Endothelial cell of umbilical vein (primary cell): ENCODE measurements around the gene FAM204A. TPM values are rescaled to one million over a fixed set of nuclear protein-coding genes. Genes with fewer than 3 reads are reported as not detected.

Experiments
- BruUV-seq: library from RNA; stranded (reverse); fragments of 400-500 nt; replicated peaks from 2 replicates; lab custom pipeline; 2021; lab: Mats Ljungman, UMichigan
- CTCF ChIA-PET: fragments of 300-600, 350-600 bp; sonication (Branson Sonifier 250); formaldehyde crosslinking; loops from one replicate; lab custom pipeline; 2021; ENCODE audit warnings: antibody characterized with exemption, inconsistent platforms; lab: Charles Lee
- POLR2A ChIA-PET: fragments of 300-600, 350-600 bp; sonication (Branson Sonifier 250); formaldehyde crosslinking; loops from one replicate; lab custom pipeline; 2021; ENCODE audit warnings: antibody characterized with exemption, inconsistent platforms; lab: Charles Lee
- DNase-seq: peaks from one replicate; pipeline ENCODE4 v3.0.0-alpha.2; 2011; ENCODE audit warnings: low read depth, low spot score
- FAIRE-seq: peaks from 2 replicates; lab custom pipeline; 2011; peaks lifted over from hg19 to GRCh38; lab: Jason Lieb, UNC
- H2AFZ ChIP-seq: 2 replicates; pipeline ENCODE4 v1.6.0; 2012; ENCODE audit warnings: low read depth, low read length, control low read depth, inconsistent platforms
- H3K27ac ChIP-seq: 2 replicates; pipeline ENCODE4 v1.5.1; 2011; ENCODE audit warnings: low read depth, mild to moderate bottlenecking, control low read depth, low read length, moderate library complexity; ENCODE audit not compliant: insufficient read depth
- H3K27me3 ChIP-seq, 2 experiments: 2 replicates each; pipeline versions ENCODE4 v1.6.0 to v1.6.1; 2011; ENCODE audit warnings: low read length in 2 of 2, mixed read lengths in 1 of 2; ENCODE audit not compliant: control insufficient read depth in 2 of 2, insufficient read depth in 2 of 2
- H3K36me3 ChIP-seq, 2 experiments: 2 replicates in 1 of 2; 3 replicates in 1 of 2; pipeline ENCODE4 v1.5.1; 2011; ENCODE audit warnings: low read length in 2 of 2, mild to moderate bottlenecking in 1 of 2, moderate library complexity in 1 of 2; ENCODE audit not compliant: control insufficient read depth in 2 of 2, insufficient read depth in 2 of 2; ENCODE audit errors: extremely low read depth in 1 of 2
- H3K4me1 ChIP-seq: 3 replicates; pipeline ENCODE4 v1.5.1; 2011; ENCODE audit warnings: mild to moderate bottlenecking, low read length; ENCODE audit not compliant: control insufficient read depth, insufficient read depth; ENCODE audit errors: extremely low read depth
- H3K4me2 ChIP-seq: 2 replicates; pipeline ENCODE4 v1.6.1; 2011; ENCODE audit warnings: low read length, control low read depth, mixed read lengths; ENCODE audit not compliant: insufficient read depth
- H3K4me3 ChIP-seq, 3 experiments: fragments of 200-600 bp in 1 of 3; sonication (generic), shearing (Covaris generic) in 1 of 3; replicated peaks in 1 of 3; 2 replicates each; pipeline ENCODE4 v1.5.1; 2011 to 2016; ENCODE audit warnings: control low read depth in 3 of 3, low read length in 3 of 3, mild to moderate bottlenecking in 2 of 3, inconsistent platforms in 1 of 3, low read depth in 1 of 3, moderate library complexity in 1 of 3; ENCODE audit not compliant: insufficient read depth in 1 of 3
- H3K79me2 ChIP-seq: 2 replicates; pipeline ENCODE4 v1.6.0; 2012; ENCODE audit warnings: low read length, inconsistent platforms; ENCODE audit not compliant: control insufficient read depth, insufficient read depth
- H3K9ac ChIP-seq: replicated peaks from 2 replicates; pipeline ENCODE3; 2011; ENCODE audit warnings: low read length, control low read depth; ENCODE audit not compliant: insufficient read depth; ENCODE audit errors: extremely low read depth
- H3K9me1 ChIP-seq: replicated peaks from 3 replicates; pipeline ENCODE4 v1.6.0; 2011; ENCODE audit warnings: mild to moderate bottlenecking, low read length; ENCODE audit not compliant: control insufficient read depth, insufficient read depth; ENCODE audit errors: extremely low read depth
- H3K9me3 ChIP-seq: replicated peaks from 2 replicates; pipeline ENCODE4 v1.5.1; 2012; ENCODE audit warnings: low read length, inconsistent platforms; ENCODE audit not compliant: control insufficient read depth, insufficient read depth
- H4K20me1 ChIP-seq: replicated peaks from 2 replicates; pipeline ENCODE3; 2011; ENCODE audit warnings: mild to moderate bottlenecking, low read length; ENCODE audit not compliant: control insufficient read depth, insufficient read depth; ENCODE audit errors: extremely low read depth
- CTCF ChIP-seq, 2 donors: IDR thresholded peaks; 1 replicate in 1 of 2; 2 replicates in 1 of 2; pipeline ENCODE4 v1.5.1; 2011; ENCODE audit warnings: low read length in 2 of 2, mild to moderate bottlenecking in 2 of 2, moderate library complexity in 2 of 2, control low read depth in 1 of 2, inconsistent platforms in 1 of 2, low read depth in 1 of 2; ENCODE audit not compliant: insufficient read depth in 1 of 2; ENCODE audit errors: extremely low read depth in 1 of 2
- EZH2 ChIP-seq: IDR thresholded peaks from 2 replicates; pipeline ENCODE4 v1.6.1; 2012; ENCODE audit warnings: borderline replicate concordance, low read depth, mild to moderate bottlenecking, moderate library complexity, low read length, inconsistent platforms; ENCODE audit not compliant: severe bottlenecking
- FOS ChIP-seq: IDR thresholded peaks from 2 replicates; pipeline ENCODE4 v1.6.1; 2011; ENCODE audit warnings: mild to moderate bottlenecking, low read length, moderate library complexity, borderline replicate concordance; ENCODE audit not compliant: insufficient read depth
- GATA2 ChIP-seq: IDR thresholded peaks from 2 replicates; pipeline ENCODE4 v1.7.0; 2011; ENCODE audit warnings: low read depth, mild to moderate bottlenecking, moderate library complexity, mixed read lengths, low read length; ENCODE audit not compliant: insufficient read length, insufficient read depth
- JUN ChIP-seq: IDR thresholded peaks from 2 replicates; pipeline ENCODE4 v1.6.1; 2011; ENCODE audit warnings: borderline replicate concordance, low read depth; ENCODE audit not compliant: insufficient read length, insufficient read depth
- MYC ChIP-seq: IDR thresholded peaks from one replicate; pipeline ENCODE4 v1.6.1; 2011; ENCODE audit warnings: mild to moderate bottlenecking, low read depth, low read length
- POLR2A ChIP-seq: IDR thresholded peaks from 2 replicates; pipeline ENCODE4 v1.6.1; 2012; ENCODE audit warnings: low read depth, mild to moderate bottlenecking, control low read depth, low read length
- POLR2AphosphoS5 ChIP-seq: IDR thresholded peaks from 2 replicates; pipeline ENCODE4 v1.6.1; 2012; ENCODE audit warnings: low read depth, mild to moderate bottlenecking, control low read depth, low read length, moderate library complexity; ENCODE audit not compliant: insufficient read depth
- dilution Hi-C: fragments of 300-500 bp; cut with MboI; formaldehyde crosslinking; loops from one replicate; pipeline ENCODE4 v1.15.0; 2019; ENCODE audit warnings: low sequenced_read_pairs; ENCODE audit not compliant: extremely low pct_ligation_motif_present
- intact Hi-C: fragments of 100-400 bp; cut with micrococcal nuclease; formaldehyde crosslinking; loops from one replicate; pipeline ENCODE4 v1.10.0; 2022
- polyA plus RNA-seq, 4 experiments: library from polyadenylated mRNA; depleted of rRNA in 3 of 4; stranded (reverse) in 3 of 4; unstranded in 1 of 4; fragments of >200 nt; gene quantifications; 2 replicates each; pipeline versions ENCODE4 v1.2.1 to v1.2.3, GENCODE V29; 2011 to 2012; ENCODE audit warnings: missing spikeins in 1 of 4
- total RNA-seq: library from RNA; stranded (reverse); gene quantifications from 2 replicates; pipeline ENCODE4 v1.2.3, GENCODE V29; 2021
- TF ChIP-seq, protein P1 (sequence below): IDR thresholded peaks from 2 replicates; pipeline ENCODE4 v1.6.1; 2011; ENCODE audit not compliant: insufficient read depth, insufficient read length

The FAM204A gene
- total and polyA plus RNA-seq, 2 donors (not counting 3 experiments of a cell fraction or from before 2014, with no cell fraction given), result 11.1 to 73.7 TPM

- intact Hi-C loops, result no loop called here
Observed at GRCh38 chr10:118256825-118257570, 85.1 kb downstream of the FAM204A start.

GRCh38 chr10:118256209-118256608, 85.9 kb downstream of the FAM204A start:
- Histone ChIP-seq H3K79me2 (no peaks in the 10 kb centered on the region), H3K9me3 (no peaks in the 10 kb centered on the region), H2AFZ (no peak overlapping the region), H3K4me3 (no peak overlapping the region), H3K9me1 (no peaks in the 10 kb centered on the region), H3K36me3 (no peaks in the 10 kb centered on the region), H3K4me2 (no peak overlapping the region), H3K27me3 (peaks cover 7% of the 10 kb centered on the region in 2 experiments), H3K4me1 (no peaks in the 10 kb centered on the region), H3K27ac (no peak overlapping the region), H3K9ac (no peak overlapping the region), H4K20me1 (no peaks in the 10 kb centered on the region)
- FAIRE-seq, result no peak
- TF ChIP-seq POLR2AphosphoS5 (no peak), POLR2A (no peak), CTCF (IDR thresholded peaks at IDR 0.05; ENCODE audit: extremely low read depth in 1 of 2, insufficient read depth in 1 of 2, low read depth in 1 of 2, low read length in 2 of 2) (no peak), FOS (no peak), GATA2 (no peak), JUN (no peak), MYC (no peak), EZH2 (no peak)
- TF ChIP-seq, protein P1, sequence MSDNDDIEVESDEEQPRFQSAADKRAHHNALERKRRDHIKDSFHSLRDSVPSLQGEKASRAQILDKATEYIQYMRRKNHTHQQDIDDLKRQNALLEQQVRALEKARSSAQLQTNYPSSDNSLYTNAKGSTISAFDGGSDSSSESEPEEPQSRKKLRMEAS, result no peak
- intact Hi-C loops, result no loop called here
- CTCF ChIA-PET, result interaction anchor here (0.9 kb wide), 1 partner anchor 760 kb away, joined by 3 read pairs; no protein-coding TSS in a partner anchor
- no TSS peak for BruUV-seq
- dilution Hi-C loops, result no loop called here
- DNase-seq, result no peak
- POLR2A ChIA-PET, result no interaction called here

More at GRCh38 chr10:118256825-118257570, 85.1 kb downstream of the FAM204A start:
- FAIRE-seq (no peak), DNase-seq (no peak)
- dilution Hi-C loops, result no loop called here
- H3K9me3 ChIP-seq, result no peaks in the 10 kb centered on the region
- no peaks in the 10 kb centered on the region for H3K9me1 ChIP-seq
- H4K20me1 ChIP-seq, result no peaks in the 10 kb centered on the region
- H3K27ac ChIP-seq, result no peak overlapping the region
- no peak overlapping the region for H3K4me3 ChIP-seq
- CTCF ChIA-PET, result interaction anchor here (0.9 to 1.4 kb wide), 2 partner anchors 13 to 760 kb away, joined by 3 read pairs; no protein-coding TSS in a partner anchor
- H3K27me3 ChIP-seq, result peaks cover 7% of the 10 kb centered on the region in 2 experiments
- no peaks in the 10 kb centered on the region for H3K79me2 ChIP-seq
- no peak overlapping the region for H3K9ac ChIP-seq
- POLR2A ChIA-PET, result no interaction called here
- no peak overlapping the region for H3K4me2 ChIP-seq
- no TSS peak for BruUV-seq
- no peak overlapping the region for H2AFZ ChIP-seq
- H3K36me3 ChIP-seq, result no peaks in the 10 kb centered on the region
- no peaks in the 10 kb centered on the region for H3K4me1 ChIP-seq
- TF ChIP-seq, protein P1, result no peak
